Kidney capillary endothelial cell (primary cell): ENCODE data around the gene MAN1B1.

ENCODE experiments used
- DNase-seq: peaks from one replicate; pipeline ENCODE4 v3.0.0-alpha.2; 2018; ENCODE audit warnings: low spot score

MAN1B1 gene

DNA sequence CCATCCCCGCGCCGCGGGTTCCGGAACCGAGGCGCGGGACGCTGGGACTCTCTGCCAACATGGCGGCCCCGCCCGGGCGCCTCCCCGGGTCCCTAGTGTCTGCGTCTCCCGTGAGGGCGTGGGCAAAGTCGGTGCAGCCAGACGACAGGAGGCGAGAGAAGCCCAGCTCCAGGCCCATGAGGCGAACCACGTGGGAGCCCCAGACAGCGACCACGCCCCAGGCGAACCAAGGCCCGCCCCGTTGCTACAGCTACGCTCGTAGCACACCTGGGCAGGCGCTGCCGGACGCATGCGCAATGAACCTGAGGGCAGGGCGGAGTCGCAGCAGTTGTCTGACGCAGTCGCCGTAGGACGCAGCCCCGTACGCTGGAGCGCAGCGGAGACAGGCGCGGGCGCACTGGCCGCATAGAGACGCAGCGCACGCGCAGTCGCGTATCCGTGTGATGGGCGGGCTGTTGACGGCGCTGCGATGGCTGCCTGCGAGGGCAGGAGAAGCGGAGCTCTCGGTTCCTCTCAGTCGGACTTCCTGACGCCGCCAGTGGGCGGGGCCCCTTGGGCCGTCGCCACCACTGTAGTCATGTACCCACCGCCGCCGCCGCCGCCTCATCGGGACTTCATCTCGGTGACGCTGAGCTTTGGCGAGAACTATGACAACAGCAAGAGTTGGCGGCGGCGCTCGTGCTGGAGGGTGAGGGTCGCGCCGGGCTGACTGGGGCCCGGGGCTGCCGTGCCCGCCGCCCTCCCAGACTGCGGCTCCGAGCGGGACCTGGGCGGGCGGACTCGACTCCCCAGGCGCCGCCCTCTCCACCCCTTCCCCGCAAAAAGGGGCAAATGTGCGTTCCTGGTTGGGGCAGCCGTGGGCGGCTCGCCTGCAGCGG is at the start of gene MAN1B1:
Gene MAN1B1, plus strand, starts transcription at position 455 of the 878 bp plus-strand sequence. Its CDS starts 15 bp downstream, at position 470.
- DNase-seq = peak; percentile 99

DNA sequence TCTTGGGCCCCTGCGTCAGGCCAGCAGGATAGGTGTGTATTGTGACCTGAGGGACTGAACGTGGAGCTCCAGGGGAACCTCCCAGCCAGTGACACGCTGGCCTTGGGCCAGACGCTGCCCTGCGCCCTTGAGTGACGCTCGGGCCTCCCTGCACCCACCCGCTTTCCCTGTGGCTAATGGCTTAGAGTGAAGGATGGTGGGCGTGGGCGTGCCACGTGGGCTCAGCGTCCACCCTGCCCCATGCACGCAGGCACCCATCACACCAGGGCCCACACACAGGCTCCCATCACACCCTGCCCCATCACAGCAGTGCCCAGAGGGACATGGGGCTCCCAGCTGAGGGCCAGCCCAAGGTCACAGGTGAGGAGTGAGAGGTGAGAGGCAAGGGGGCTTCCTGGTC is 49.8 kb upstream of the MAN1B1 start:
- no peak for DNase-seq

DNA sequence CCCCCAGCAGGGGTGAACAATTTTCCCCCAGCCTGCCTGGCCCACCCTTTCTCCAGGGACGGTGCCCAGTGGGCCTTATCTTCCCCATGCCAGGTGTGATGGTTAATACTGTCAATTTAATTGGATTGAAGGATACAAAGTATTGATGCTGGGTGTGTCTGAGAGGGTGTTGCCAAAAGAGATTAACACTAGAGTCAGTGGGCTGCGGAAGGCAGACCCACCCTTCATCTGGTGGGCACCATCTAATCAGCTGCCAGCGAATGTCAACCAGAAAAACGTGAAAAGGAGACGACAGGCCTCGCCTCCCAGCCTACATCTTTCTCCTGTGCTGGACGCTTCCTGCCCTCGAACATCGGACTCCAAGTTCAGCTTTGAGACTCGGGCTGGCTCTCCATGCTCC is 49.3 kb upstream of the MAN1B1 start:
- DNase-seq = no peak

DNA sequence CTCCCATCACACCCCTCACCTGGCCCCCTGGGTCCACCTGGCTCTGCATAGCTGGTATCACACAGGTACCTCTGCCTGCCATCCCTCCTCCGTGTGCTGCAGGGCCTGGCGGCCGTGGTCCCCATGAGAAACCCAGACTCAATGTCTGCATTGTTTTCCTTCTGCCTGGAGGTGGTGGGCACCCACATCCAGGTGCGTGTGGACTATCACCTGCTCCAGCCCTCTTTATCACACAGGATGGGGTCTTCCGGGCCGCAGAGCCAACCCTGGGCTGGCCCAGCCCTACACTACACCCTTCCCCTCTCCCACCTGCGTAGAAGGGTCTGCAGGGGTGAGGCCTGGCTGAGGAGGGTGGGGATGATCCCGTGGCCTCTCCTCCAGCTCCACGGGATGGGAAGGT is 47.9 kb upstream of the MAN1B1 start:
- no peak for DNase-seq

DNA sequence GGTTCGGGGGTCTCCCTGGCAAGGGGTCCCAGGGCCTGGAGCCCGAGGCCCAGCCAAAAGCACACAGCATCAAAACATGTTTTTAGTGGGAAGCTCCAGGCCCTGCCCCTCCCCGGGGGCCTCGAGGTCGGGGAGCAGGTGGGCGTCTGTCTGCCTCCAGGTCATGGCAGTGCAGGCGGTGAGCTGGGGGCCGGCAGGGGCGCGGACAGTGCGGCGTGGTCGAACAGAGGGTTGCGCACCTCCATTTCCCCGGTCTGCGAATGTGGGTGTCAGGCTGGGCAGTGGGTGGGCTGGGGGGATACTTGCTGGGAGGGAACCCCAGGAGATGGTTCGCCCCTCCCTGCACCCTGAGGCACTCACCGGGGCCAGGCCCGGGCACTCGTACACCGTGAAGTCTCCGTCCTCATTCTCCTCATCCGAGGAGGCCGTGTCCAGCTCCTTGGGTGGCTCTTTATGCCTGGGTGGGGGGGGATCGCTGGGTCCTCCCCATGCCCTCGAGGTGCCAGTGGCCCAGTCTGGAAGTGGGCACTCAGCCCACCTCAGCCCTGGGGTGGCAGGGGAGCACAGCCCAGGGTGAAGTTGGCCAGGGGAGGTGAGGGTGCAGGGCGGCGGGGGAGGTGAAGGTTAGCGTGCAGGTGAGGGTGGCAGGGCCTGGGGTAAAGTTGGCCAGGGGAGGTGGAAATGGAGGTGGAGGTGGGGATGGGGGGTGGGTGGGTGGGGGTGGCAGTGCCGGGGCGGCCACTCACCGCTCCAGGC is 47.0 kb upstream of the MAN1B1 start:
- DNase-seq = no peak

DNA sequence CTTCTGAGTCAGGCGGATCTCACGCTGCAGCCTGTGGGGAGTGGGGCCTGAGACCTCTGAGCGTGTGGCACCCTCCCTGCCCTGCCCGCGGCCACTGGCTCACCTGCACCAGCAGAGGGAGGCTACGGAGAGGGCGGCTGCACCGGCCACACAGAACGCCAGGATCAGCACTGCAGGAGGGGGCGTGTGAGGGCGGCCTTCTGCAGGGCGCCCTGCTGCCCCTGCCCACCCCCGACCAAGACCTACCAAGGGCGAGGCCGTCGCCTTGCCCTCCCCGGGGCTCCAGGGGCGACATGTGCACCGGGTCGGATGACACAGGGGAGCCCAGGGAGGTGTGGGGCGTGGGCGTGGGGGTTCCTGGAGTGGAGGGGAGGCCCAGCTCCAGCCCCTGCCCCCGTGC is 46.2 kb upstream of the MAN1B1 start:
- no peak for DNase-seq

DNA sequence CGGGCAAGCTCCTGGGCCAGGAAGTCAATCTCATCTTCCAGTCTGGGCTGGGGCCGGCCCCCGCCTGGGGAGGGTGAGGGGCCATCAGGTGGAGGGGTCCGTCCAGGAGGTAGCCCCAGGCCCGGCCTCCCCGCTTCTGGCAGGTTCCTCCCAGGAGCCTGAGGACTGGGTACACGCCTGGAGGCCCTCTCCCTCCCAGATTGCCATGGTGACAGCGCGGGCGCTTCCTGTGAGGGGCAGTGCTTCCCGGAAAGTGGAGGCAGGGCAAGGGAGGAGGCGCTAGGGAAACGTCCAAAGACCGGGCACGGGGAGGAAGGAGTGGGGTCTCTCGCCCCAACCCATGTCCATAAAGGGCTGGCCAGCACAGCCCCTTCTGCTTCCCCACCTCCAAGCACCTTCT is 45.7 kb upstream of the MAN1B1 start:
- DNase-seq = peak; percentile 60

DNA sequence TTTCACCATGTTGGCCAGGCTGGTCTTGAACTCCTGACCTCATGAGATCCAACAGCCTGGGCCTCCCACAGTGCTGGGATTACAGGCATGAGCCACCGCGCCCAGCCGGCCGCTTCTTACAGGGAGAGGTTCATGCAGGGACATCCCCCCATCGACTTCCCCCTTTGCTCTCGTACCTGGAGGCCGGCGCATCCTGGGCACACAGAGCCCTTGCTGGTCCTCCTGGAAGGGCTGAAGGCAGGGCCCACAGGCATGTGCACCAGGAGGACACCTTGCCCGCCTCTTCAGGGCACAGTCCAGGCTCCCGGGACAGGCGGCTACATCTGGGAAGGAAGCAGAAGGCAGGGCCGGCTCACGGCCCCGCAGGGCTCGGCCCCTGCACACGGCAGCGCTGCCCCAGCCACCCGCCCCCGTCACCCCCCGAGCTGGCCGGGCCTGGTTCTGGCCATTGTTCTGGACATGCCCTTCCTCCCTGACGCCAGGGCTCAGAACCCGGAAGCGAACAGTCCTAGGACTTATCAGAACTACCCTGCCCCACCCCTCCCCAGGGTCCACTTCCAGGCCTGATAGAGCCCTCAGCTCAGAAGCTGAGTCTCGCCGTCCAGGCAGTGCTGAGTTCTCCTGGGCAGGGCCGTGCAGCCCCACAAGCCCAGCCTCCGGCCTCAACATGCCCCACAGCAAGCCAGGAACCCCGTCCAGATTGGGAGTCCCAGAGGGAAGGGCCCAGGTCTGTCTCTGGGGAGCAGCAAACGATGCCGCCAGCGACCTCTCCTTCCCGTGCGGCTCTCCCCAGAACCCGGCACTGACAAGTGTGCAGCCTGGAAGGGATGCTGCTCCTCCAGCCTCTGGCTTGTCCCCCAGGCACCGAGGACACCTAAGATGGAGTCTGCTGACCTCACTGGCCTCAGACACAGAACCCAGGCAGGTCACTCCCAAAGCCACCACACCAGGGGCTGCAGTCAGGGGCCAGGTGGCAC is 43.7 kb upstream of the MAN1B1 start:
- no peak for DNase-seq

DNA sequence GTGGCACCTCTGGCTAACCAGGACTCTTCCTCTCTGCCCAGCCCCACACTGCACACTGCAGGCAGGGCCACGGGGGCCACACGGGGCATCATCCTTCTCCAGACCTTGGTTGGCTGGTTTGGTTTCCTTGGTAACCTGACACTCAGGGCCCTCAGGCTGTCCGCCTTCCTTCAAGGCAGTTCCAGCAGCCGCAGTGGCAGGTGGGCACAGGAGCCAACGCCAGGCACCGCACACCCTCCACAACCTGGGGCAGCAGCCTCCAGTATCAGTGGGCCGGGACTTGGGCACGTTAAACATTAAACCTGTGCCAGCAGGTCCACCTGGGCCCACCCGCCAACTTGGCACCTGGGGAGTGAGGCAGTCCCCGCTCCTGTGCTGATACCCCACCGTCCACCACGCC is 42.7 kb upstream of the MAN1B1 start:
- DNase-seq = no peak

DNA sequence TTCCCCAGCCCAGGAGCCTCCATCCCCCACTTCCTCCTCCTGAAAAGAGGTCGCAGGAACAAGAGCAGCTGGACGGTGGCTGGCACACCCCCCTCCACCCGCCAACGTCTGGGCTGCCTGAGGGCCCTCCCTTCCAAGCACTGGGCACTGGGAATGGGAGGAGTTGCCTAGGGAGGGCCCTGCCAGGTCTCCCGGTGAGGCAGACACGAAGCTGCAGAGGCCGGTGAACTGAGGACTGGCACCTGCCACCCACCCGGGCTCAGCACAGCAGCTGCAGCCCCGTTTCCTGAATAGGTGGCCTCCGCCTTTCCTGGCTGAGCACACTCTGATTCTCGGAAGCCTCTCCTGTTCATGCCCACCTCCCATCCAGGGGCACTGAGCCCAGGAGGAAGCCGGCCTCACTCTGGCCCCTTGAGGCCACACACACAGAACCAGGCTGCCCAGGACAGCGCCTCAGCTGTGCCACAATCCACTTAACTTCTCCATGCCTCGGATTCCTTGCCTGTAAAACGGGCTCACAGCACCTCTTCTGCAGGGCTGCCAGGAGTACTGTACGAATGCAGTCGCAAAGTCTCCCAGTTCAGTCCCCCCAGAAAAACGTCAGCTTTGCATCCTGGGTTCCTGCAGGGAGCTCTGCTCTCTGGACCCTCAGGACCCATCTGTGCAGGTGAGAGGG is 42.1 kb upstream of the MAN1B1 start:
- no peak for DNase-seq

DNA sequence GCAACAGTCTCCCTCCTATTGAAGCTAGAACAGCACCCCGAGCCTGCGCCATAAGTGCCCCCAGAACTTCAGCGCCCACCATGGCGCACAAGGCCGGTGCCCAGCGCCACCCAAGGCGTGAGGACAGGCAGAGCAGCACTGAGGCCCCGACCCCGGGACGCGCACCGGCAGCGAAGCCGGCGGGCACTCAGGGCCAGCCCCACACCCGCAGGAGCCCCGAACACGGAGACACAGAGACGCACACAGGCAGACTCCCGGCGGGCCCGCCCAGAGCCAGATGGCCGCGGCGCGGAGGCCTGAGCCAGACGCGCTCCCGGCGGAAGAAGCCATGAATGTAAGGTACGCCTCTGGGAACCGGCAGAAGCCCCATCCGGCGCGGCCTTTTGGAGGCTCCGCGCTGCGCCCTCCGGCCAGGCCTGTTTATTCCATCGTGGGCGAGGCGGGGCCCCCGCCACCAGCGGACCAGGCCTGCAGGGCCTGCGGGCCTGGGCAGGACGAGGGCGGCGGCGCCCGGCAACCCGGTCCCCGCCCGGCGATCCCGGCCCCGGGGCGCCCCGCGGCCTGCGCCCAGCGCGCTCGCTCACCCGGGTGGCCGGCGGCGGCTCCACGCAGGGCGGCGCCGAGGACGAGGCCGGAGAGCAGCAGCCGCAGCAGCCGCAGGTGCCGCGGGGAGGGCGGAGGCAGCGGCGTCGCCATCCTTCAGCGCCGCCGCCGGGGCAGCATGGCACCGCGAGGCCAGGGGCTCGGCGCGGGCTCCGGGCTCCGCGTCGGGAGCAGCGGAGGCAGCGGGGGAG is 41.3 kb upstream of the MAN1B1 start:
- no peak for DNase-seq

DNA sequence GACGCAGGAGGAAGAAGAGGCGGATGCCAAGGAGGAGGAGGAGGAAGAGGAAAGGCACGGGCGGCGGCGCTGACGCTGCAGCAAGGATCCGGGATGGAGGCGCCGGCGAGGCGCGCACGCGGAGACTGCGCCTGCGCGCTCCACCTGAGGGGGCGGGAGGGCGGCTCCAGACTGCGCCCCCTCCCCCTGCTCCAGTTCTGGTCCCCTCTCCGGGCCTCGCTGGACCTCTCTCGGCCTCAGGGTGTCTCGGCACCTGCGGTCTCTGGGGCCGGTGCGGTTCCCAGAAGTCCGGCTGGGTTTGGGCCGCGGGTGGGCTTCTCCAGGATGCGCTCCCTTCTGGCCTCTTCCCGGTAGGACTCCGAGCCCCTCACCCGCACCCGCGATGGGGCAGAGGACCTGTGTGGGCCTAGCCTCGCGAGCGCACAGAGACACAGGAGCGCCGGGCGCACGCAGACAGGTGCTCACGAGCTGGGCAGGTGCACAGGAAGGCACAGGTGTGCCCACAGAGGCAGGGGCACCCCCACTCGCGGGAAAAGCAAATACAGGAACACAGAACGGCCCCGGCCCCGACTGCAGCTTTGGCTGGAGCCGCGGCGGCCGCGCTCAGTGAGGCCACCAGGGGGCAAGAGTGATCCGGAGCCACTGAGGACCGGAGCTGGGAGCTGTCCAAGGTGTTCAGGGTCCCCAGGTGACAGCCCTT is 40.5 kb upstream of the MAN1B1 start, which contains the start of gene NPDC1:
Gene NPDC1, minus strand, starts transcription at position 90 of the 700 bp plus-strand sequence. CDS start 188 bp downstream, outside the sequence.
- peak; percentile 84 for DNase-seq

DNA sequence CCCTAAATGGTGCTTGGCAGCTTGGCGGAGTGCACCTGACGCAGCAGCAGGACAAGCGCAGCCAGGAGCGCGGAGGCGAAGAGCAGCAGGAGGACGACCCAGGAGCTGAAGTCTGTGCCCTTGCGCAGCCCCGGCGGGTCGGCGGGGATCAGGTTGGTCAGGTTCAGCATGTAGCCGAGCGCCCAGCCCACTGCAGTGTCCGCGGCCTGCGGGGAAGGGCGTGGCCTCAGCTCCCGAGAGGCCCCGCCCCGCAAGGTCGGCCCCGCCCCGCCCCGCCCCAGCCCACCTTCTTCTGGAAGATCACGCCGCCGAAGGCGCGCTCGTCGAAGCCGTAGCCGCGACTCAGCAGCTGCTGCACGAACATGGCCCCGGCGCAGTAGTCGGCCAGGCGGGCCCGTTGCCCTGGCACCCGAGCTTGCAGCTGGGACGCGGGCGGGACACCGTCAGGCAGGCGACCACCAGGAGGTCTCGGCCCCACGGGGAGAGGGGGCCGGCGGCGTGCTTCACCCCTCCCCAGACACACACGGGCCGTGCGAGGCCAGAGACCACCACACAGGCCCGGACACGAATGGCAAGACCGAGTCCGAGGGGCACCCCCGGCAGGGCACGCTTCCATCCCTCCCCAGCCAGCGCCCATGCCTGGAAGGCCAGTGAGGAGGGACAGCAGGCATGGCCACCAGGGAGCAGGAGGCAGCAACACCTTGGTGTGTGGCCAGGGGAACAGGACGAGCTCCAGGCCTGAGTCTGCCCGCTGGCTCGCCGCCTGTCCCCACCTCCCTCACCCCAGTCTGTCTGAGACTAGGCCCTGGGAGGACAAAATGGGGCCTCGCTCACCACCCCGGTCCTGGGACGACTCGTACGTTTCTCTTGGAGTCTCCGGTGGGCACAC is 37.9 kb upstream of the MAN1B1 start:
- DNase-seq = no peak

DNA sequence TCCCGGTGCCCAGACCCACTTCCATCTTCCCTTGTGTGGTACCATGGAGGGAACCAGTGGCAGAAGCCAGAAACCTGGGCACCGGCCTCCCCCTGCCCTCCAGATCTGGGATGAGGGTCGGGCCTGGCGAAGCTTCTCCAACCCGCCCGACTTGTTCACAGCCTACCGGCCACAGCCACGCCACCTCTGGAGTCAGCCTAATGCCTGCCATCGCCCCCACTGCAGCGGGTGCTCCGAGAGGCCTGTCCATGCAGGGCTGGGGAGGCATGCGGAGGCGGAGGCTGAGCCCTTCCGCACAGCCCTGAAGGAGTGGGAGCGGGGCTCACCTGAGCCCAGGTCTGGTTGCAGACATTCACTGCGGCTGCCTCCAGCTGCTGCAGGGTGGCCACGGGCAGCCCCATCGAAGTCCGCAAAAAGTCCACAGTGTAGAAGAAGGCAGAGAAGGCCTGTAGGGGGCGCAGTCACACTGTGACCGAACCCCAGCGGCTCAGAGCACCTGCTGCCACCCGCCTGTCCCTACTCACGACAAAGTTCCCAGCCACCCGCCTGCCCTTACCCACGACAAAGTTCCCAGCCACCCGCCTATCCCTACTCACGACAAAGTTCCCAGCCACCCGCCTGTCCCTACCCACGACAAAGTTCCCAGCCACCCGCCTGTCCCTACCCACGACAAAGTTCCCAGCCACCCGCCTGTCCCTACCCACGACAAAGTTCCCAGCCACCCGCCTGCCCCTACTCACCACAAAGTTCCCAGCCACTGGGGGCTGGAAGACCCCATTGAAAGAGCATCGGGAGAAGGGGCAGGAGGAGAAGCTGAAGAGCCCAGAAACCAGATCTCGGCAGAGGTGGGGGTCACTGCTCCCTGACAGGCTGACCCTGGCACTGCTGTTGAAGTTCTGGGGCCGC is 37.0 kb upstream of the MAN1B1 start:
- no peak for DNase-seq

DNA sequence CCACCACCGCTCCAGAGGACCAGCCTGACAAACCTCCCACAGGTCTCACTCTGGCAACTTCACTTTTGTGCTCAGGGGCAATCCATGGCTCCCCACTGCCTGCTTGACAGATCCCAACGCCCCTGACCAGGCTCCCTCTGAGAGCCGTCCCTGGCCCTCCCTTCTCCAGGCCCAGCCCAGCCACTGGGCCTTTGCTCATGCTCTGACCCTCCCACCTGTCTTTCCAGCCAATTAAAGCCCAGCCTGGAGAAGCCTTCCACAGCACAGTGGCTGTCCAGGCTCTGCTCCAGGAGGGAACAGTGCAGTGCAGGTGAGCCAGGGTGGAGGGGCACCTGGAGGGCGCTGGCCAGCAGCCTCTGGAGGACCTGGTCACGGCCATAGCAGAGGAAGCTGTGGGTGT is 36.2 kb upstream of the MAN1B1 start:
- DNase-seq = no peak

DNA sequence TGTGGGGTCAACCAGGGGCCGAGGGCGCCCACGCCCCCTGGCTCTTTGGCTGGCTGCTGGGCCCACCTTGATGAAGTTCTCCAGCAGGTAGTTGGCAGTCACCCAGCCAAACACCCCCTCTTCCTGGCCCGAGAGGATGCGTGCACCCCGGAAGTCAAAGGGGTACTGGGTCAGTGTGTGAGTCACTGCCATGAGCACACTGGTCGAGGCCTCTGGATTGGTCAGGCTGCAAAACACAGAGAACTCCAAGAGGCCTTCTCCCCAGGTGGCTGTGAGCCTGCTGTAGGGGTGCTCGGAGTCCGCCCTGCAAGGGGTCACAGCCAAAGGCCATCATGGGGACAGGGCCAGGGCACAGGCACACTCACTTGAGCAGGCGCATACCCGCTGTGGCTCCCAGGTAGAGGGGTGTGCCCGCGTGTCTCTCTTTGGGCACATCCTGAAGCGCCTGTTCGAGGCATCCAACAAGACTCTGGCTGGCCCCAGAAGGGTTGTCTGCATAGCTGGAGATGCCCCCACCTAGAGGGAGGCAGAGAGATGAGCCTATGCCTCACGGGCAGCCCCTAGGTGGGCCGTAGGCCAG is 35.5 kb upstream of the MAN1B1 start:
- no peak for DNase-seq

DNA sequence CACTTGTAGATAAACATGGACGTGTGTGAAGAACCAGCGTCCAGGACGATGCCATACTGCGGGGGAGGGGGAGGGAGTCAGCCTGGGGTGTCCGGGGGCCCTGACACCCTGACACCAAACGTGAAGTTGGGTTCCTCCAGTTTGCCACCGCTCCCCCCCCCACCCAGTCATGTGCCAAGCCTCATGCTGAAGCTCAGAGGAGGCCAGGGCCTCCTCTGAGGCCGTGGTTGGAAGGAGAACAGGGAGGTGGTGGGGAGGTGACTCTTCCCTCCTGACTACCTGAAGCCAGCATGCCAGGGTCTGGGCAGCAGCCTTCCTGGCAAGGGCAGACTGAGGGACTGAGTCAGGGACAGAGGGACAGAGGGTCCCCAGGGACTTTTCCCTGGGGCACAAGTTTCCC is 34.5 kb upstream of the MAN1B1 start:
- DNase-seq = no peak
